Fibroblast of lung (primary cell): Measurements from ENCODE around the gene PMFBP1. TPM values are rescaled to one million over a fixed set of nuclear protein-coding genes. Genes with fewer than 3 reads are reported as not detected.

Experiments
- DNase-seq, 2 donors: peaks; one replicate each; pipeline versions ENCODE4 v3.0.0 to v3.0.0-alpha.2; 2010; ENCODE audit warnings: low read depth in 2 of 2
- H2AFZ ChIP-seq: 2 replicates; pipeline ENCODE4 v1.5.1; 2012; ENCODE audit warnings: low read length, control low read depth, inconsistent platforms
- H3K27ac ChIP-seq: 2 replicates; pipeline ENCODE4 v1.5.1; 2011; ENCODE audit warnings: low read length, control low read depth; ENCODE audit not compliant: insufficient read depth
- H3K27me3 ChIP-seq: 2 replicates; pipeline ENCODE4 v1.5.1; 2011; ENCODE audit warnings: mild to moderate bottlenecking, low read length; ENCODE audit not compliant: control insufficient read depth, insufficient read depth
- H3K36me3 ChIP-seq: 2 replicates; pipeline ENCODE4 v1.5.1; 2011; ENCODE audit warnings: low read length; ENCODE audit not compliant: control insufficient read depth, insufficient read depth
- H3K4me1 ChIP-seq: 2 replicates; pipeline ENCODE4 v1.5.1; 2011; ENCODE audit warnings: low read length; ENCODE audit not compliant: control insufficient read depth, insufficient read depth; ENCODE audit errors: extremely low read depth
- H3K4me2 ChIP-seq: 2 replicates; pipeline ENCODE4 v1.5.1; 2011; ENCODE audit warnings: low read length, control low read depth; ENCODE audit not compliant: insufficient read depth; ENCODE audit errors: extremely low read depth
- H3K4me3 ChIP-seq, 4 experiments: fragments of 200-600 bp in 1 of 4; sonication (generic) in 1 of 4; replicated peaks in 1 of 4; 2 replicates each; pipeline ENCODE4 v1.5.1; 2011 to 2016; ENCODE audit warnings: low read length in 4 of 4, low read depth in 3 of 4, mild to moderate bottlenecking in 3 of 4, control low read depth in 2 of 4, inconsistent platforms in 1 of 4, mixed read lengths in 1 of 4; ENCODE audit not compliant: insufficient read depth in 1 of 4; ENCODE audit errors: control extremely low read depth in 1 of 4
- H3K79me2 ChIP-seq: 2 replicates; pipeline ENCODE4 v1.5.1; 2012; ENCODE audit warnings: mild to moderate bottlenecking, low read length, inconsistent platforms; ENCODE audit not compliant: control insufficient read depth, insufficient read depth
- H3K9ac ChIP-seq: 2 replicates; pipeline ENCODE4 v1.5.1; 2011; ENCODE audit warnings: mild to moderate bottlenecking, low read length, control low read depth; ENCODE audit not compliant: insufficient read depth
- H3K9me3 ChIP-seq: 2 replicates; pipeline ENCODE4 v1.5.1; 2012; ENCODE audit warnings: low read depth, low read length; ENCODE audit not compliant: control insufficient read depth, insufficient read depth
- H4K20me1 ChIP-seq: 2 replicates; pipeline ENCODE4 v1.5.1; 2011; ENCODE audit warnings: low read length; ENCODE audit not compliant: control insufficient read depth, insufficient read depth; ENCODE audit errors: extremely low read depth
- CTCF ChIP-seq, 2 donors: IDR thresholded peaks in 1 of 2; conservative IDR thresholded peaks in 1 of 2; 1 replicate in 1 of 2; 2 replicates in 1 of 2; pipeline ENCODE4 v1.5.1; 2011 to 2012; ENCODE audit warnings: low read length in 2 of 2, control low read depth in 1 of 2, inconsistent platforms in 1 of 2, low read depth in 1 of 2, mild to moderate bottlenecking in 1 of 2
- EZH2 ChIP-seq: IDR thresholded peaks from 2 replicates; pipeline ENCODE4 v1.5.1; 2012; ENCODE audit warnings: low read length, control low read depth, mild to moderate bottlenecking; ENCODE audit errors: missing control alignments
- polyA plus RNA-seq, 2 donors: library from polyadenylated mRNA; depleted of rRNA in 1 of 2; stranded (reverse) in 1 of 2; unstranded in 1 of 2; fragments of >200 nt; gene quantifications; 2 replicates each; pipeline ENCODE4 v1.2.1, GENCODE V29; 2011 to 2012; ENCODE audit warnings: missing spikeins in 1 of 2
- total RNA-seq: library from RNA; depleted of rRNA; stranded (reverse); fragments of >200 nt; gene quantifications from 2 replicates; pipeline ENCODE4 v1.2.1, GENCODE V29; 2014

PMFBP1 gene
- total and polyA plus RNA-seq, 2 donors (not counting 1 experiment from before 2014, with no cell fraction given): 0.12 to 0.17 TPM

GRCh38 chr16:72188541-72188940 is 16.6 kb upstream of the PMFBP1 start:
- H3K79me2 ChIP-seq: no peaks in the 10 kb centered on the region
- H3K4me2 ChIP-seq: no peak overlapping the region
- no peak overlapping the region for H3K9ac ChIP-seq
- no peak for DNase-seq
- peaks cover 4% of the 10 kb centered on the region for H3K9me3 ChIP-seq
- no peaks in the 10 kb centered on the region for H3K36me3 ChIP-seq
- no peak overlapping the region for H3K4me3 ChIP-seq
- H3K4me1 ChIP-seq: no peaks in the 10 kb centered on the region
- TF ChIP-seq EZH2 (no peak), CTCF (conservative IDR thresholded peaks at IDR 0.05 in 1 of 2, IDR thresholded peaks at IDR 0.05 in 1 of 2; ENCODE audit: low read depth in 1 of 2, low read length in 2 of 2) (no peak)
- H4K20me1 ChIP-seq: no peaks in the 10 kb centered on the region
- H3K27ac ChIP-seq: no peak overlapping the region
- no peaks in the 10 kb centered on the region for H3K27me3 ChIP-seq
- no peak overlapping the region for H2AFZ ChIP-seq

- H3K9me3 ChIP-seq: peaks cover 4% of the 10 kb centered on the region
- TF ChIP-seq EZH2 (no peak), CTCF (conservative IDR thresholded peaks at IDR 0.05 in 1 of 2, IDR thresholded peaks at IDR 0.05 in 1 of 2; ENCODE audit: low read depth in 1 of 2, low read length in 2 of 2) (no peak)
Observed at GRCh38 chr16:72187551-72187950, 15.6 kb upstream of the PMFBP1 start.

DNA sequence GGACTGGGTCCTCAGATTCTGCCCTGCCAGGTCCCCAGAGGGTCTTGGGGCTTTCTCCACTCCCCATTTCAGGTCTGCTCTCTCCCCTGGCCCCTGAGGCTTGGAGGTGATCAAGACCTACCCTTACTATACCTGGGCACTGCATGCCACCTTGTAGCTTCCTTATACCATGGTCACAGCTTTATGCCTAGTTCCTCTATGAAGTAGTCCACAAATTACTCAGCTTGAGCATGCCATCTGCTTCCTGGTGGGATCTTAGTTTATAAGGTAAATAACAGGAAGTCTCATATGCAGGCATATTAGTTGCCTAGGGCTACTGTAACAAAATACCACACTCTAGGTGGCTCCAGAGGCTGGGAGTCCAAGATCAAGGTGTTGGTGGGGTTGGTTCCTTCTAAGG is 11.0 kb upstream of the PMFBP1 start:
- Histone ChIP-seq H3K79me2 (no peaks in the 10 kb centered on the region), H3K9me3 (no peaks in the 10 kb centered on the region), H3K27ac (no peak overlapping the region), H4K20me1 (no peaks in the 10 kb centered on the region), H3K9ac (no peak overlapping the region), H2AFZ (no peak overlapping the region), H3K4me3 (no peak overlapping the region), H3K4me2 (no peak overlapping the region), H3K27me3 (no peaks in the 10 kb centered on the region), H3K4me1 (no peaks in the 10 kb centered on the region), H3K36me3 (no peaks in the 10 kb centered on the region)
- no peak for DNase-seq
- TF ChIP-seq EZH2: no peak
- no peak for TF ChIP-seq CTCF (conservative IDR thresholded peaks at IDR 0.05 in 1 of 2, IDR thresholded peaks at IDR 0.05 in 1 of 2; ENCODE audit: low read depth in 1 of 2, low read length in 2 of 2)

More at GRCh38 chr16:72187551-72187950, 15.6 kb upstream of the PMFBP1 start:
- Histone ChIP-seq H3K9ac (no peak overlapping the region), H3K36me3 (no peaks in the 10 kb centered on the region), H3K27me3 (no peaks in the 10 kb centered on the region), H3K4me3 (no peak overlapping the region), H3K4me2 (no peak overlapping the region), H2AFZ (no peak overlapping the region), H3K27ac (no peak overlapping the region), H3K79me2 (no peaks in the 10 kb centered on the region), H3K4me1 (no peaks in the 10 kb centered on the region), H4K20me1 (no peaks in the 10 kb centered on the region)
- no peak for DNase-seq
